Keratinocyte (primary cell): ENCODE measurements around the gene NMT2.

ENCODE experiments used
- CTCF ChIP-seq, 3 experiments: IDR thresholded peaks in 1 of 3; conservative IDR thresholded peaks in 1 of 3; optimal IDR thresholded peaks in 1 of 3; 2 replicates in 2 of 3; 3 replicates in 1 of 3; pipeline versions ENCODE3 to v1.5.1; 2011; ENCODE audit warnings: low read length in 3 of 3, mild to moderate bottlenecking in 3 of 3, moderate library complexity in 2 of 3, control low read depth in 1 of 3, inconsistent platforms in 1 of 3; ENCODE audit not compliant: insufficient read depth in 2 of 3; ENCODE audit errors: extremely low read depth in 1 of 3
- EZH2 ChIP-seq: IDR thresholded peaks from one replicate; pipeline ENCODE4 v1.6.1; 2012; ENCODE audit warnings: inconsistent platforms, mild to moderate bottlenecking, low read length, moderate library complexity

- TF ChIP-seq CTCF (optimal IDR thresholded peaks at IDR 0.05 in 1 of 3, IDR thresholded peaks at IDR 0.05 in 1 of 3, conservative IDR thresholded peaks at IDR 0.05 in 1 of 3; ENCODE audit: extremely low read depth in 1 of 3, insufficient read depth in 2 of 3, low read length in 3 of 3) = no peak
- no peak for TF ChIP-seq EZH2
Observed at GRCh38 chr10:15103513-15103912, 65.0 kb downstream of the NMT2 start.
